Osteoblast (primary cell): ENCODE results near the gene AFF2. TPM values are rescaled to one million over a fixed set of nuclear protein-coding genes. Genes with fewer than 3 reads are reported as not detected.

ENCODE experiments used
- DNase-seq: peaks from one replicate; pipeline ENCODE4 v3.0.0; 2011; ENCODE audit warnings: low spot score, mixed read lengths; ENCODE audit not compliant: insufficient read length; ENCODE audit errors: missing footprints
- H2AFZ ChIP-seq: 2 replicates; pipeline ENCODE4 v1.6.0; 2011; ENCODE audit warnings: mild to moderate bottlenecking, low read length
- H3K27ac ChIP-seq: 2 replicates; pipeline ENCODE4 v1.5.1; 2011; ENCODE audit warnings: mild to moderate bottlenecking, low read depth, low read length, moderate library complexity
- H3K27me3 ChIP-seq: 2 replicates; pipeline ENCODE4 v1.6.0; 2012; ENCODE audit warnings: mild to moderate bottlenecking, control low read depth, inconsistent platforms, low read length, moderate library complexity; ENCODE audit not compliant: insufficient read depth
- H3K36me3 ChIP-seq: 2 replicates; pipeline ENCODE4 v1.5.1; 2011; ENCODE audit warnings: mild to moderate bottlenecking, low read length, control low read depth, moderate library complexity; ENCODE audit not compliant: insufficient read depth
- H3K4me1 ChIP-seq: 2 replicates; pipeline ENCODE4 v1.5.1; 2011; ENCODE audit warnings: mild to moderate bottlenecking, low read length, control low read depth, moderate library complexity; ENCODE audit not compliant: insufficient read depth
- H3K4me2 ChIP-seq: 2 replicates; pipeline ENCODE4 v1.6.0; 2011; ENCODE audit warnings: mild to moderate bottlenecking, low read length; ENCODE audit not compliant: insufficient read depth
- H3K4me3 ChIP-seq: fragments of 200-600 bp; sonication (generic); 3 replicates; pipeline ENCODE4 v1.5.1; 2012; ENCODE audit warnings: mild to moderate bottlenecking, low read length, inconsistent platforms; ENCODE audit not compliant: insufficient read depth
- H3K79me2 ChIP-seq: 2 replicates; pipeline ENCODE4 v1.6.0; 2012; ENCODE audit warnings: mild to moderate bottlenecking, low read length, control low read depth, inconsistent platforms; ENCODE audit not compliant: insufficient read depth
- H3K9me3 ChIP-seq: 2 replicates; pipeline ENCODE4 v1.5.1; 2011; ENCODE audit warnings: low read depth, low read length, control low read depth
- H4K20me1 ChIP-seq: 2 replicates; pipeline ENCODE4 v1.6.0; 2012; ENCODE audit warnings: mild to moderate bottlenecking, low read length, control low read depth; ENCODE audit not compliant: insufficient read depth
- total RNA-seq: library from RNA; depleted of rRNA; stranded (reverse); fragments of >200 nt; gene quantifications from 2 replicates; pipeline ENCODE4 v1.2.3, GENCODE V29; 2012
- TF ChIP-seq, protein P1 (sequence below): IDR thresholded peaks from 2 replicates; pipeline ENCODE4 v1.5.1; 2011; ENCODE audit warnings: mild to moderate bottlenecking, low read depth, low read length, moderate library complexity; ENCODE audit errors: extremely low read depth

AFF2 gene
- total RNA-seq, 1 donor, result 10.9 TPM

- peak overlapping the region; percentile 60 for H3K4me2 ChIP-seq
- no peaks in the 10 kb centered on the region for H3K36me3 ChIP-seq
- H2AFZ ChIP-seq, result no peak overlapping the region
- DNase-seq, result no peak
- H3K4me1 ChIP-seq, result peaks cover 12% of the 10 kb centered on the region
- no peak overlapping the region for H3K4me3 ChIP-seq
- H3K27me3 ChIP-seq, result no peaks in the 10 kb centered on the region
- TF ChIP-seq, protein P1, sequence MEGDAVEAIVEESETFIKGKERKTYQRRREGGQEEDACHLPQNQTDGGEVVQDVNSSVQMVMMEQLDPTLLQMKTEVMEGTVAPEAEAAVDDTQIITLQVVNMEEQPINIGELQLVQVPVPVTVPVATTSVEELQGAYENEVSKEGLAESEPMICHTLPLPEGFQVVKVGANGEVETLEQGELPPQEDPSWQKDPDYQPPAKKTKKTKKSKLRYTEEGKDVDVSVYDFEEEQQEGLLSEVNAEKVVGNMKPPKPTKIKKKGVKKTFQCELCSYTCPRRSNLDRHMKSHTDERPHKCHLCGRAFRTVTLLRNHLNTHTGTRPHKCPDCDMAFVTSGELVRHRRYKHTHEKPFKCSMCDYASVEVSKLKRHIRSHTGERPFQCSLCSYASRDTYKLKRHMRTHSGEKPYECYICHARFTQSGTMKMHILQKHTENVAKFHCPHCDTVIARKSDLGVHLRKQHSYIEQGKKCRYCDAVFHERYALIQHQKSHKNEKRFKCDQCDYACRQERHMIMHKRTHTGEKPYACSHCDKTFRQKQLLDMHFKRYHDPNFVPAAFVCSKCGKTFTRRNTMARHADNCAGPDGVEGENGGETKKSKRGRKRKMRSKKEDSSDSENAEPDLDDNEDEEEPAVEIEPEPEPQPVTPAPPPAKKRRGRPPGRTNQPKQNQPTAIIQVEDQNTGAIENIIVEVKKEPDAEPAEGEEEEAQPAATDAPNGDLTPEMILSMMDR, result no peak
- no peaks in the 10 kb centered on the region for H3K9me3 ChIP-seq
- peak overlapping the region; percentile 69 for H3K27ac ChIP-seq
- no peaks in the 10 kb centered on the region for H4K20me1 ChIP-seq
- no peaks in the 10 kb centered on the region for H3K79me2 ChIP-seq
Observed at GRCh38 chrX:148872161-148872535, 371.7 kb downstream of the AFF2 start.

GRCh38 chrX:148872881-148873280, 372.5 kb downstream of the AFF2 start:
- H2AFZ ChIP-seq, result no peak overlapping the region
- H3K36me3 ChIP-seq, result no peaks in the 10 kb centered on the region
- no peak overlapping the region for H3K4me3 ChIP-seq
- H3K4me2 ChIP-seq, result no peak overlapping the region
- H3K27me3 ChIP-seq, result no peaks in the 10 kb centered on the region
- TF ChIP-seq, protein P1, result no peak
- H3K4me1 ChIP-seq, result peaks cover 12% of the 10 kb centered on the region
- H3K79me2 ChIP-seq, result no peaks in the 10 kb centered on the region
- H3K27ac ChIP-seq, result no peak overlapping the region
- H3K9me3 ChIP-seq, result no peaks in the 10 kb centered on the region
- no peaks in the 10 kb centered on the region for H4K20me1 ChIP-seq
- no peak for DNase-seq

- Histone ChIP-seq H2AFZ (no peak overlapping the region), H3K27ac (no peak overlapping the region), H3K4me2 (no peak overlapping the region), H3K27me3 (no peaks in the 10 kb centered on the region), H3K4me3 (no peak overlapping the region), H3K36me3 (no peaks in the 10 kb centered on the region), H4K20me1 (no peaks in the 10 kb centered on the region), H3K9me3 (no peaks in the 10 kb centered on the region), H3K79me2 (no peaks in the 10 kb centered on the region), H3K4me1 (peaks cover 12% of the 10 kb centered on the region)
- DNase-seq, result no peak
- TF ChIP-seq, protein P1, result no peak
Observed at GRCh38 chrX:148874636-148875246, 374.3 kb downstream of the AFF2 start.

- Histone ChIP-seq H3K79me2 (no peaks in the 10 kb centered on the region), H3K36me3 (no peaks in the 10 kb centered on the region), H3K9me3 (no peaks in the 10 kb centered on the region), H4K20me1 (no peaks in the 10 kb centered on the region), H3K4me2 (peak overlapping the region; percentile 1), H2AFZ (no peak overlapping the region), H3K27ac (no peak overlapping the region), H3K27me3 (no peaks in the 10 kb centered on the region), H3K4me1 (peaks cover 4% of the 10 kb centered on the region), H3K4me3 (no peak overlapping the region)
- no peak for DNase-seq
- TF ChIP-seq, protein P1, result no peak
Observed at GRCh38 chrX:148878371-148878770, 378.0 kb downstream of the AFF2 start.
